Caco-2 (cell line): ENCODE data around the gene LCOR. TPM values are rescaled to one million over a fixed set of nuclear protein-coding genes. Genes with fewer than 3 reads are reported as not detected.
A peak's percentile ranks its signal among the peaks of the same experiment; 100 is the strongest.

Source experiments
- BruUV-seq: library from RNA; stranded (reverse); fragments of 400-500 nt; replicated peaks from 2 replicates; lab custom pipeline; 2021; lab: Mats Ljungman, UMichigan
- CTCF ChIA-PET: fragments of 300-600 bp; sonication (Branson Sonifier 250); formaldehyde crosslinking; loops from one replicate; lab custom pipeline; 2022; ENCODE audit warnings: antibody characterized with exemption; lab: Charles Lee
- POLR2A ChIA-PET: fragments of 300-600 bp; sonication (Branson Sonifier 250); formaldehyde crosslinking; loops from one replicate; lab custom pipeline; 2022; ENCODE audit warnings: antibody characterized with exemption; lab: Charles Lee
- DNase-seq, 2 experiments: peaks; one replicate each; pipeline versions ENCODE4 v3.0.0 to v3.0.0-alpha.2; 2020 to 2022
- H3K27me3 ChIP-seq: replicated peaks from 2 replicates; pipeline ENCODE4 v1.6.0; 2011; ENCODE audit warnings: low read length; ENCODE audit not compliant: control insufficient read depth, insufficient read depth
- H3K36me3 ChIP-seq: 2 replicates; pipeline ENCODE4 v1.5.1; 2011; ENCODE audit warnings: low read length; ENCODE audit not compliant: control insufficient read depth, insufficient read depth
- H3K4me1 ChIP-seq: fragments of 250-450 bp; sonication (Bioruptor Pico); 2 replicates; pipeline ENCODE4 v1.5.1; 2020; ENCODE audit warnings: mild to moderate bottlenecking
- H3K4me3 ChIP-seq: 2 replicates; pipeline ENCODE4 v1.5.1; 2011; ENCODE audit warnings: low read depth, mild to moderate bottlenecking, control low read depth, low read length
- H3K9me3 ChIP-seq: fragments of 250-450 bp; sonication (Bioruptor Pico); 2 replicates; pipeline ENCODE4 v1.5.1; 2020; ENCODE audit warnings: mild to moderate bottlenecking, moderate library complexity
- H3K27ac Mint-ChIP-seq: one replicate; pipeline ENCODE4 v1.8.0; 2022; ENCODE audit warnings: mixed read lengths; ENCODE audit not compliant: unreplicated experiment
- H3K27me3 Mint-ChIP-seq: one replicate; pipeline ENCODE4 v1.8.0; 2022; ENCODE audit warnings: mixed read lengths; ENCODE audit not compliant: insufficient read depth, unreplicated experiment
- H3K36me3 Mint-ChIP-seq: one replicate; pipeline ENCODE4 v1.8.0; 2022; ENCODE audit warnings: mild to moderate bottlenecking, mixed read lengths; ENCODE audit not compliant: insufficient read depth, unreplicated experiment
- H3K4me1 Mint-ChIP-seq: one replicate; pipeline ENCODE4 v1.8.0; 2022; ENCODE audit warnings: low read depth, mixed read lengths; ENCODE audit not compliant: unreplicated experiment
- H3K4me3 Mint-ChIP-seq: one replicate; pipeline ENCODE4 v1.8.0; 2022; ENCODE audit warnings: mild to moderate bottlenecking, moderate library complexity, mixed read lengths; ENCODE audit not compliant: unreplicated experiment
- H3K9me3 Mint-ChIP-seq: one replicate; pipeline ENCODE4 v1.8.0; 2022; ENCODE audit warnings: mixed read lengths; ENCODE audit not compliant: unreplicated experiment
- intact Hi-C: fragments of 100-400 bp; cut with micrococcal nuclease; formaldehyde crosslinking; loops from one replicate; pipeline ENCODE4 v1.10.0; 2022; ENCODE audit not compliant: unreplicated experiment
- total RNA-seq: library from RNA; stranded (reverse); gene quantifications from 2 replicates; pipeline ENCODE4 v1.2.3, GENCODE V29; 2022
- TF ChIP-seq, protein P1 (sequence below), 2 experiments: fragments of 200-600 bp in 1 of 2; IDR thresholded peaks; 1 replicate in 1 of 2; 2 replicates in 1 of 2; pipeline versions ENCODE4 v1.5.1 to v1.8.0; 2011 to 2022; ENCODE audit warnings: antibody characterized with exemption in 1 of 2, control low read depth in 1 of 2, inconsistent platforms in 1 of 2, low read depth in 1 of 2, low read length in 1 of 2, mild to moderate bottlenecking in 1 of 2, moderate library complexity in 1 of 2; ENCODE audit not compliant: insufficient read depth in 1 of 2, severe bottlenecking in 1 of 2, unreplicated experiment in 1 of 2

Gene LCOR
- total RNA-seq, 1 experiment from 2014 or later = 51.8 TPM

DNA sequence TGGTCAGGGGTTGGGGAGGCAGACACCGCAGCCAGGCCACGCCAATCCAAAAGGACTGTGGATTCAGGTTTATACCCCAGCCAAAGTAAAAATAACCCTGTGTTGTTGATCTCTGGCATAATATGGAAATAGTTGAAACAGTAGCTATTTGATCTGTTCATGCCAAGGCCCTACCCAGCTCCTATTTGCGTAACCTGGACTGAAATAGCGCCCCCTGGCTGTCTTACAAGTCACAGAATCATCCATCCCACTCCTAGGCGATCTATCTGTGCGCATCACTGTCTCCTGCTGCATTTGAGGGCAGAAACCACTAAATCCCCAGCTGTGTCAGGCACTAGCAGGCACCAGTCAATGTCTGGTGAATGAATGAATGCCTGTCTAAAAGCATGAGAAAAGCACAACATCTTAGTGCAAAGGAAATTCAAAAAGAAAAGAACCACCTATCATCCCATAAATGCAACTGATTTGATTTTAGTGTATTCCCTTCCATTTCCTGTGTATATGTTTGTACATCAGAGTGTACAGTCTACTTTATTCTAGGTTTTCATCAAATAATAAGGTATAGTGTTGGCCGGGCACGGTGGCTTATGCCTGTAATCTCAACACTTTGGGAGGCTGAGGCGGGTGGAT, 193.6 kb downstream of the LCOR start:
- Histone ChIP-seq H3K9me3 (no peaks in the 10 kb centered on the region), H3K27me3 (0 out of 2 replicates have a peak, but pooled peaks cover 1% of the 10 kb centered on the region), H3K36me3 (no peaks in the 10 kb centered on the region), H3K4me3 (no peak overlapping the region), H3K4me1 (peaks cover 8% of the 10 kb centered on the region)
- ChIA-PET POLR2A (no interaction called here), CTCF (interaction anchor here (0.6 to 1.0 kb wide), 8 partner anchors 9 to 262 kb away, joined by 3 to 6 read pairs (median 4); no protein-coding TSS in a partner anchor)
- Mint-ChIP-seq H3K9me3 (no peaks in the 10 kb centered on the region), H3K36me3 (no peaks in the 10 kb centered on the region), H3K4me3 (no peak overlapping the region), H3K4me1 (peaks cover 15% of the 10 kb centered on the region), H3K27me3 (no peaks in the 10 kb centered on the region), H3K27ac (no peak overlapping the region)
- BruUV-seq = no TSS peak
- DNase-seq = peak in 1 of 2 experiments; percentile 36
- intact Hi-C loops = loop anchor here (5.0 kb wide), 1 partner anchor 258 kb away; no protein-coding TSS in a partner anchor
- TF ChIP-seq, protein P1, sequence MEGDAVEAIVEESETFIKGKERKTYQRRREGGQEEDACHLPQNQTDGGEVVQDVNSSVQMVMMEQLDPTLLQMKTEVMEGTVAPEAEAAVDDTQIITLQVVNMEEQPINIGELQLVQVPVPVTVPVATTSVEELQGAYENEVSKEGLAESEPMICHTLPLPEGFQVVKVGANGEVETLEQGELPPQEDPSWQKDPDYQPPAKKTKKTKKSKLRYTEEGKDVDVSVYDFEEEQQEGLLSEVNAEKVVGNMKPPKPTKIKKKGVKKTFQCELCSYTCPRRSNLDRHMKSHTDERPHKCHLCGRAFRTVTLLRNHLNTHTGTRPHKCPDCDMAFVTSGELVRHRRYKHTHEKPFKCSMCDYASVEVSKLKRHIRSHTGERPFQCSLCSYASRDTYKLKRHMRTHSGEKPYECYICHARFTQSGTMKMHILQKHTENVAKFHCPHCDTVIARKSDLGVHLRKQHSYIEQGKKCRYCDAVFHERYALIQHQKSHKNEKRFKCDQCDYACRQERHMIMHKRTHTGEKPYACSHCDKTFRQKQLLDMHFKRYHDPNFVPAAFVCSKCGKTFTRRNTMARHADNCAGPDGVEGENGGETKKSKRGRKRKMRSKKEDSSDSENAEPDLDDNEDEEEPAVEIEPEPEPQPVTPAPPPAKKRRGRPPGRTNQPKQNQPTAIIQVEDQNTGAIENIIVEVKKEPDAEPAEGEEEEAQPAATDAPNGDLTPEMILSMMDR (IDR thresholded peaks at IDR 0.05; ENCODE audit: insufficient read depth in 1 of 2, low read depth in 1 of 2, low read length in 1 of 2, severe bottlenecking in 1 of 2, unreplicated experiment in 1 of 2) = peak; percentile 46 to 58

DNA sequence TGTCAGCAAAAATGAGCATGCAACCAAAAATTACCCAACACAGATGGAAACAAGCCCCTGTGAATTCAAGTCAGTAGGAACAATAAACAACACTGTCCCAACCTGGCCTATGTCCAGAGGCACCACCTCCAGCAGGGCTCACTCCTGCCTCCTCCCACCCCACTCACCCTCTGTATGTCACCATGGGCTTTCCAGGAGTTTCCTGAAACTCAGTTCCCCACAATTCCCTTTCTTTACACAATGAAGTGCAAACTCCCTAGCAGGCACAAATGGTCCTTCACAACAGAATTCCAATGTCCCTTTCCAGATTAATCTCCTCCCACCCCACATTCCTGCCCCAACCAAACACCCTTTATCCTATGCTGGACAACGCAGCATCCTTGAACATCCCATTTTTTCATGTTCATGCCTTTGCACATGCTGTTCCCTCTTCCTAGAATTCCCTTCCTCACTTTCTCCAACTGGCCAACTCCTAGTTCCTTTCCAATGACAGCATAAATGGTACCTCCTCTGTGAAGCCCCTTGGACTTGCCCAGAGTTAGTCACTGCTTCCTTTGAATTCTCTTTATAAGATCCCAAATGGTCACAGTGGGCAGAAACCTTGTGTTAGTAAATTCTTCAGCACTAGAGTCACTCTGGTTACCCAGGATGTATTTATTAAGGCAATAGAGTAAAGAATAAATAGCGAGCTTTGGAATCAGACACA, 196.2 kb downstream of the LCOR start:
- H3K4me1 ChIP-seq = peaks cover 8% of the 10 kb centered on the region
- BruUV-seq = no TSS peak
- no peaks in the 10 kb centered on the region for H3K9me3 Mint-ChIP-seq
- no peak overlapping the region for H3K4me3 Mint-ChIP-seq
- no peak overlapping the region for H3K4me3 ChIP-seq
- intact Hi-C loops = loop anchor here (5.0 kb wide), 1 partner anchor 261 kb away; no protein-coding TSS in a partner anchor
- peaks cover 10% of the 10 kb centered on the region for H3K4me1 Mint-ChIP-seq
- no peaks in the 10 kb centered on the region for H3K27me3 Mint-ChIP-seq
- TF ChIP-seq, protein P1 (IDR thresholded peaks at IDR 0.05; ENCODE audit: insufficient read depth in 1 of 2, low read depth in 1 of 2, low read length in 1 of 2, severe bottlenecking in 1 of 2, unreplicated experiment in 1 of 2) = no peak
- no peak for DNase-seq
- ChIA-PET POLR2A (no interaction called here), CTCF (no interaction called here)
- H3K36me3 Mint-ChIP-seq = no peaks in the 10 kb centered on the region
- H3K27me3 ChIP-seq = peaks cover 1% of the 10 kb centered on the region; the same call in 1 of the 2 replicates
- no peaks in the 10 kb centered on the region for H3K36me3 ChIP-seq
- no peaks in the 10 kb centered on the region for H3K9me3 ChIP-seq
- H3K27ac Mint-ChIP-seq = no peak overlapping the region

DNA sequence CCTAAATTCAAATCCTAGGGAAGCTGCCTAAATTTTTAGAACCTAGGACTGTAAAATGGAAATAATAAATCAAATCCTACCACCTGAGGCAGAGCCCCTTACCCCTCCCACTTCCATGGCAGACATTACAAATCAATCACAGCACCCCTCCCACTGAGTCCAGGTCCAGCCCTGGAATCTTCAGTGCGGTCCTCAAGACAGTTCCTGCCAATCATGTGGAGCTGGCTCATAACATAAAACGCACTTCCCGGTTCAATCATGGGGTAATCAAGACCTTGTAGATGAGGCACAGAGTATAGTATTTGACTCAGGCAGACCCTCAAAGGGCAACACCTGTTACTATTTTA, 196.7 kb downstream of the LCOR start:
- no peak for DNase-seq
- intact Hi-C loops = loop anchor here (5.0 kb wide), 1 partner anchor 262 kb away; no protein-coding TSS in a partner anchor
- POLR2A ChIA-PET = no interaction called here

More for the DNA sequence above, 196.7 kb downstream of the LCOR start:
- Mint-ChIP-seq H3K36me3 (no peaks in the 10 kb centered on the region), H3K27me3 (no peaks in the 10 kb centered on the region), H3K4me3 (no peak overlapping the region), H3K4me1 (peaks cover 5% of the 10 kb centered on the region), H3K9me3 (no peaks in the 10 kb centered on the region), H3K27ac (no peak overlapping the region)
- Histone ChIP-seq H3K9me3 (no peaks in the 10 kb centered on the region), H3K27me3 (peaks cover 1% of the 10 kb centered on the region; the same call in 1 of the 2 replicates), H3K4me1 (peaks cover 4% of the 10 kb centered on the region), H3K4me3 (no peak overlapping the region), H3K36me3 (no peaks in the 10 kb centered on the region)
- CTCF ChIA-PET = no interaction called here
- TF ChIP-seq, protein P1 (IDR thresholded peaks at IDR 0.05; ENCODE audit: insufficient read depth in 1 of 2, low read depth in 1 of 2, low read length in 1 of 2, severe bottlenecking in 1 of 2, unreplicated experiment in 1 of 2) = no peak
- BruUV-seq = no TSS peak
